NT2/D1 (cell line): ENCODE data around the gene INHBB.

Source experiments
- DNase-seq: peaks from one replicate; pipeline ENCODE4 v3.0.0-alpha.2; 2011; ENCODE audit warnings: low read depth, low spot score
- H3K27me3 ChIP-seq: 2 replicates; pipeline ENCODE4 v1.6.0; 2011; ENCODE audit warnings: mild to moderate bottlenecking; ENCODE audit not compliant: insufficient read length, insufficient read depth
- H3K36me3 ChIP-seq: 2 replicates; pipeline ENCODE4 v1.6.1; 2011; ENCODE audit warnings: mild to moderate bottlenecking, low read length, mixed read lengths; ENCODE audit not compliant: insufficient read depth, insufficient read length
- H3K4me1 ChIP-seq: 2 replicates; pipeline ENCODE4 v1.5.1; 2011; ENCODE audit not compliant: insufficient read depth, insufficient read length
- H3K4me3 ChIP-seq: 2 replicates; pipeline ENCODE4 v1.5.1; 2011; ENCODE audit warnings: low read depth; ENCODE audit not compliant: insufficient read length
- H3K9ac ChIP-seq: 2 replicates; pipeline ENCODE4 v1.6.0; 2011; ENCODE audit warnings: low read depth; ENCODE audit not compliant: insufficient read length
- H3K9me3 ChIP-seq: 2 replicates; pipeline ENCODE4 v1.5.1; 2011; ENCODE audit warnings: mild to moderate bottlenecking, low read length; ENCODE audit not compliant: insufficient read depth
- SUZ12 ChIP-seq: IDR thresholded peaks from 2 replicates; pipeline ENCODE4 v1.6.1; 2011; ENCODE audit not compliant: insufficient read length, insufficient read depth; ENCODE audit errors: extremely low read depth
- YY1 ChIP-seq: IDR thresholded peaks from 2 replicates; pipeline ENCODE4 v1.6.1; 2011; ENCODE audit not compliant: insufficient read length, insufficient read depth
- ZNF274 ChIP-seq: IDR thresholded peaks from 2 replicates; pipeline ENCODE4 v1.6.1; 2011; ENCODE audit warnings: mild to moderate bottlenecking, low read depth, low read length

The INHBB gene

DNA sequence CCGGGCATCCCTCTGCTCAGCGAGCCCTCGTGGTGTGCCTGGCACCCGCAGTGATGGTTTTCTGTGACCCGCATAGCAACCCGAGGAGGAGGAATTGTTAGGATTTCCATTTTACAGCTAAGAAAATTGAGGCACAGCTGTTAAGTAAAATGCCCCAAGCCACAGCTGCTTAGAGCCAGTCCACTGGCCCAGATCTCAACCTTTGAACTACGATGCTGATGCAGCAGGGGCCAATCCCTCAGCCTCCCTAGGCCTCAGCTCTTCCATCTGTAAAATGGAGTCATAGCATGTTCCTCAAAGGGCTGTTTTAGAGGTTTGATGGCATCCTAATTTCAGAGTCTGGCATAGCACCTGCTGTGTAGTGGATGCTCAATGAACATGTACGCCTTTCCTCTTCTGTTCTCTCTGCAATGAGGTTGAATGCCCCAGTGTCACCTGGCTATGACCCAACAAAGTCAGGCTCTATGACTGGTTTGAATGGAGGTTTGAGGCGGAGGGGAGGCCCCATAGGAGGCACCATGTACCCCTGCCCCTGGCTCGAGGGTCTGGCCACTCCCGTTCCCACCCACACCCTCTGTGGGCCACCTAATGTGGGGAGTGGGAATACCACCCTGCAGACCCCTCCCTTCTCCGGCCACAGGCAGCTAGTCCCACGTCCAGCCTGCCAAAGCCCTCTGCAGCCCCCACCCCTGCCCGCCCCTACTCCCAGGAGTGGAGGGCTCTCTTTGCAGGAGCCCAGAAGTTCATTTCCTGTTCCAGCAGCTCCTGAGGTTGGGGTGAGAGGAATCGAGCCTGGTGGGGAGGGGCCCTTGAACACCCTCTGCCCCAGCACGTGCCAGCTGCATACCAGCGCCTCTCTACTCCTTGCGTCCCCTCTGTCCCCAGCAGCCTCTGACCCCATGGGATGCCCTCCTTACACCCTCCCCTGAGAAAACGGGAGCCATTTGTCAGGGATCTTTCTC is 31.0 kb downstream of the INHBB start:
- no peaks in the 10 kb centered on the region for H3K36me3 ChIP-seq
- peaks cover 13% of the 10 kb centered on the region for H3K27me3 ChIP-seq
- H3K9me3 ChIP-seq = no peaks in the 10 kb centered on the region
- no peak overlapping the region for H3K4me3 ChIP-seq
- no peak for DNase-seq
- peaks cover 23% of the 10 kb centered on the region for H3K4me1 ChIP-seq
- no peak for TF ChIP-seq YY1
- TF ChIP-seq ZNF274 = no peak
- no peak for TF ChIP-seq SUZ12
- peak overlapping the region; percentile 21 for H3K9ac ChIP-seq

DNA sequence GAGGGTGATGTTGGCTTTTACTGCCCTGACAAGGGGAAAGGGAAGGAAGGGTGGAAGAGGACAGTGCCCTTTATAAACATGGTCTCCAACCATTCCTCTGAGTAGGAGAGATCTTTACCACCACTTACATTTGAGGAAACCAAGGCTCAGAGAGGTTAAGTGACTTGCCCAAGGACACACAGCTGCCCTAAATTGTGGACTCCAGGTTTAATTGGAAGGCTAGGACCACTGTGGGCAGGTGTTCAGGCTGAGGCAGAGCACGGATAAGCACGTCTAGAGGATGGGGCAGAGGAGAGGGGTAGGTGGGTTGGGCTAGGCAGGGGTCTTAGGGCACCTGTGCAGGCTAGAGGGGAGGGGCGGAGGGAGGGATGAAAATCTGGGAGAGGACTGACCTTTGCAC is 32.7 kb downstream of the INHBB start:
- Histone ChIP-seq H3K36me3 (no peaks in the 10 kb centered on the region), H3K27me3 (peaks cover 13% of the 10 kb centered on the region), H3K4me3 (no peak overlapping the region), H3K4me1 (peaks cover 19% of the 10 kb centered on the region), H3K9me3 (no peaks in the 10 kb centered on the region), H3K9ac (no peak overlapping the region)
- no peak for DNase-seq
- no peak for TF ChIP-seq YY1

DNA sequence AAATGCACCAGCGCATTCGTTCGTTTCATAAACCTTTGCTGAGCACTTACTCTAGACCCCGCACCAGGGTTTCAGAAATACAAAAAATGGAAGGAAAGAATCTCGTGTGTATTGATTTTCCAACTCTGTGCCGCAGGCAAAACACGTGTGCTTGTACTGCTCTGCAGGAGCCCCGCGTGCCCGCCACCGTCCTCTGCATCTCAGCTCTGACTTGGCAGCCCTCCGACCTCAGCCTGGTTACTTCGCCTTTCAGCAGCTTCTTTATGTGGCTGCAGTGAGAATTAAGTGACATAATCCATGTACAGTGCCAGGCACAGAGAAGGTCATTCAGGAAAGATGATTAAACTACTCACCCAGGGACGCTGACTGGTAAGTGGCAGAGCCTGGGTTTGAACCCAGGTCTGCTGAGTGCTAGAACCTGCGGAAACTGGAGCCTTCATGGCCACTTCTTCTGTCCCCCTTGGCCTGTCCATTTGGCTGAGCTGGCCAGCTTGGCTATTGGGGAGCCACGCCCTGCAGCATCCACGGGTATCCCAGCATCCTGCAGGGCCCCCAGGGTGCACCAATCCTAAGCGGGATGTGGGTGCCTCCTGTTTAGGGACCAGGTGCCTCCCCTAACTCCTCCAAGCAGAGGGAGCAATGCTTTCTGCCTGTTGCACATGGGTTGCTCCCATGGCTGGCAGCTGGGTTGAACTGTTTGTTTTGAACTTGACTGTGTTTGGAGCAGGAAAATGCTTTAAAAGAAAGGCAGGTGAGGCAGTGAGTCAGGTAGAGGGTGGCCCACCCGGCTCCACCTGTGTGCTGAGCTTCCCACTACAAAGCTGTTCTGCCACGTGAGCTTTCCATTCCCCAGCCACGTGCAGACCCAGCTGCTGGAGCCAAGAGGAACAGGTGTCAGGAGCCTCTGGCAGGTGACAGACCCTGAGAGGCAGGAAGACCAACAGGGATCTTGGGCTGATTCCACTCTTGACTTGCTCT is 34.3 kb downstream of the INHBB start:
- peaks cover 13% of the 10 kb centered on the region for H3K27me3 ChIP-seq
- H3K9ac ChIP-seq = no peak overlapping the region
- no peaks in the 10 kb centered on the region for H3K36me3 ChIP-seq
- TF ChIP-seq ZNF274 = no peak
- no peak for TF ChIP-seq YY1
- no peak for TF ChIP-seq SUZ12
- H3K9me3 ChIP-seq = no peaks in the 10 kb centered on the region
- no peak overlapping the region for H3K4me3 ChIP-seq
- peaks cover 29% of the 10 kb centered on the region for H3K4me1 ChIP-seq
- no peak for DNase-seq

DNA sequence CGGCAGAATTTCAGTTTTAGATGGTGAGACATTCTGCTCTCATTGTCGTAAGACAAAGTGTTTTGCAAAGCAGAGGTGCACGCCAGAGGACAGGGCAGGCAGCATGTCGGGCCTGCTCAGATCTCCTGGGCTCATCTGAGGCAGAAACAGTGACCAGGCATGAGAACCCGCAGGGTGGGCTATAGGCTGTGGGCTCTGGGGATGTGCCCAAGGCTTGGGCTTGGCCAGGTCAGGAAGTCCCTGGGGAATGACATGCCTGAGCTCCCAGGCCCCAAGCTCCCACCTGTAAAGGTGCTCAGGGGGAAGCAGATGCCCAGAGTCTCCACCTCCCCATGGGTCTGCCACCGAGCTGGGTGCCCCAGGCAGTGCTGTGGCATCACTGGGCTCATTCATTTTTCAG is 35.3 kb downstream of the INHBB start:
- Histone ChIP-seq H3K4me3 (no peak overlapping the region), H3K4me1 (peaks cover 22% of the 10 kb centered on the region), H3K36me3 (no peaks in the 10 kb centered on the region), H3K27me3 (peaks cover 13% of the 10 kb centered on the region), H3K9ac (no peak overlapping the region), H3K9me3 (no peaks in the 10 kb centered on the region)
- no peak for DNase-seq
- TF ChIP-seq YY1 (no peak), ZNF274 (no peak), SUZ12 (no peak)

DNA sequence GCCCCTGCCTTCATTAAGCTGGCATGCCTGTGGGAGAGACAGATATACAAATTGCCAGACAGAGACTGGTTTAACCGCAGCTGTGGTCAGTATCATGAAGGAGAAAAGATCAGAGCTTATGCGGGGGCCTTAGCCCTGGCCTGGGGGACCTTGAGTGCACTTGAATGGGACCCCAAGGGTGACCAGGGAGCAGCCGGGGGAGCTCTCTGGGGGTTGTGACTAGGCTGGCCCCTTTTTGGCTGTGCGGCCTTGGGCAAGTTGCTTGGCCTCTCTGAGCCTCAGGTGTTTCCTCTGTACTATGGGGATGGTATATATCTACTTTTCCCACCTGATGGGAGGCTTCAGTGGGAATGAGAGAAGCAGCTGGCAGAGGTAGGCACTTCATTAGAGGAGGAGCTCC is 35.7 kb downstream of the INHBB start:
- no peaks in the 10 kb centered on the region for H3K9me3 ChIP-seq
- no peaks in the 10 kb centered on the region for H3K36me3 ChIP-seq
- no peak overlapping the region for H3K4me3 ChIP-seq
- H3K4me1 ChIP-seq = peaks cover 18% of the 10 kb centered on the region
- H3K9ac ChIP-seq = no peak overlapping the region
- TF ChIP-seq SUZ12 (no peak), YY1 (no peak), ZNF274 (no peak)
- DNase-seq = no peak
- H3K27me3 ChIP-seq = peaks cover 13% of the 10 kb centered on the region

DNA sequence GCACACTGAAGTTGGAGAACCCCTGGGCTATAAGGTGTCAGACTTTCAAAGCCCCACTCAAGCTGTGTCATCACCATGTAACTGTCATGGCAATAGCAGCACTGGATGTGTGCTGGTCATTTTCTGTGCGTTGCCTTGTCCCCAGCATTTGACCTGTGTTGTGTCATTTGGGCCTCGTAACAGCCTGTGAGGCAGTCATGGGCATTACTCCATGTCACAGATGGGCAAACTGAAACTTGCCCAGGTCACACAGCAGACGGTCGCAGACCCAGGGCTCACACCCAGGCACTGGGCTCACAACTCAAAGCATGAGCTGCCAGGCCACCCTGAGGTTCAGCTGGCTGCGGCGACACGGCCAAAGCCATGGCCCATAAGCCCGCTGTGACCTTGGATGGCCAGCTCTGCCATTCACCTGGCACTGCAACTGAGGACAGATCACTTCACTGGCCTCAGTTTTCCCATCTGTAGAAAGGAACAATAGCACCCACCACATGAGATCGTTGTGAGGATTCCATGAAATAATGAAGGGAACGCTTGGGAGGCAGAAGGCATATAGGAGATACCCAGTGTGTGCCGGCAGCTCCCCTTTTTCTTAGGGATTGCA is 36.7 kb downstream of the INHBB start:
- Histone ChIP-seq H3K27me3 (peaks cover 10% of the 10 kb centered on the region), H3K36me3 (no peaks in the 10 kb centered on the region), H3K9me3 (no peaks in the 10 kb centered on the region), H3K9ac (no peak overlapping the region), H3K4me1 (peaks cover 18% of the 10 kb centered on the region), H3K4me3 (no peak overlapping the region)
- DNase-seq = no peak
- TF ChIP-seq ZNF274 (no peak), YY1 (no peak), SUZ12 (no peak)

DNA sequence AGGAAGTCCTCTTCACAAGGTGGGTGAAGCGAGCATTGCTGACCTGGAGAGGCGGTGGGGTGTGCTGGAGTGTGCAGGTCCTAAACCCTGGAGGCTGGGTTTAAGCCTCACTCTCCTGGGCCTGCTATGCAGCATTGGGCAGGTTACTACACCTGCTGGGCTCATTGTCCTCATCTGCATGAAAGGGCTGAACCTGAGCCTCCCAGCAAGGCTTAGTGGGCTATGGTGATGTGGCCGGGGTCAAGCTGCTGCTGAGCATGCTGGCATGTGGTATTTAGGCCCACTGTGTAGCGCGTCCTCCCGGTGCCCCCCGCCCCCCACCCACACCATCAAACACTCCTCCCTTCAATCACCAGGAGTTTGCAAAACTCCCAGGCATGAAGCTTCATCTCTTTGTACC is 37.3 kb downstream of the INHBB start:
- Histone ChIP-seq H3K9ac (no peak overlapping the region), H3K4me3 (no peak overlapping the region), H3K36me3 (no peaks in the 10 kb centered on the region), H3K9me3 (no peaks in the 10 kb centered on the region), H3K27me3 (peaks cover 7% of the 10 kb centered on the region), H3K4me1 (peaks cover 18% of the 10 kb centered on the region)
- DNase-seq = no peak
- no peak for TF ChIP-seq ZNF274
- TF ChIP-seq SUZ12 = no peak
- no peak for TF ChIP-seq YY1
